ENCODE measurements around the gene PRKN.

GRCh38 chr6:161363286-161363685 is 1364.3 kb downstream of the PRKN start:
- TF ChIP-seq CTCF (IDR thresholded peaks at IDR 0.05) (no peak), POLR2A (IDR thresholded peaks at IDR 0.05) (no peak)
